GM18873 (cell line): ENCODE results near the gene SLAMF9.

Source experiments
- ATAC-seq: cut with Tn5 transposase; IDR thresholded peaks from one replicate; pipeline ENCODE4 v1.9.1; 2021; ENCODE audit warnings: mild to moderate bottlenecking, moderate library complexity, moderate number of reproducible peaks; ENCODE audit not compliant: unreplicated experiment, low FRiP score

The SLAMF9 gene

GRCh38 chr1:159977364-159978106 is 23.5 kb upstream of the SLAMF9 start:
- no peak for ATAC-seq

GRCh38 chr1:159974350-159974965 is 20.4 kb upstream of the SLAMF9 start:
- no peak for ATAC-seq

- ATAC-seq, result no peak
Measured at GRCh38 chr1:159973350-159973940, 19.4 kb upstream of the SLAMF9 start.

- no peak for ATAC-seq
Measured at GRCh38 chr1:159972443-159973205, 18.6 kb upstream of the SLAMF9 start.

- no peak for ATAC-seq
Measured at GRCh38 chr1:159970932-159971342, 16.9 kb upstream of the SLAMF9 start.

GRCh38 chr1:159968901-159969300 is 14.9 kb upstream of the SLAMF9 start:
- ATAC-seq, result no peak

GRCh38 chr1:159965263-159965662 is 11.2 kb upstream of the SLAMF9 start:
- no peak for ATAC-seq

- ATAC-seq, result no peak
Measured at GRCh38 chr1:159964144-159964543, 10.1 kb upstream of the SLAMF9 start.

GRCh38 chr1:159962176-159962575 is 8.1 kb upstream of the SLAMF9 start:
- ATAC-seq, result no peak

GRCh38 chr1:159961636-159962035 is 7.6 kb upstream of the SLAMF9 start:
- ATAC-seq, result no peak

GRCh38 chr1:159960721-159961381 is 6.8 kb upstream of the SLAMF9 start:
- ATAC-seq, result no peak

- no peak for ATAC-seq
Measured at GRCh38 chr1:159959451-159959850, 5.4 kb upstream of the SLAMF9 start.

GRCh38 chr1:159958719-159959380 is 4.8 kb upstream of the SLAMF9 start:
- no peak for ATAC-seq

- no peak for ATAC-seq
Measured at GRCh38 chr1:159957824-159958268, 3.8 kb upstream of the SLAMF9 start.

GRCh38 chr1:159955456-159955855 is 1.4 kb upstream of the SLAMF9 start:
- no peak for ATAC-seq

- ATAC-seq, result no peak
Measured at GRCh38 chr1:159952932-159953331, 1.1 kb downstream of the SLAMF9 start.

GRCh38 chr1:159951551-159951950 is 2.5 kb downstream of the SLAMF9 start:
- no peak for ATAC-seq

GRCh38 chr1:159951016-159951415 is 3.0 kb downstream of the SLAMF9 start:
- ATAC-seq, result no peak

- ATAC-seq, result no peak
Measured at GRCh38 chr1:159949981-159950381, 4.1 kb downstream of the SLAMF9 start.

GRCh38 chr1:159949123-159949522 is 4.9 kb downstream of the SLAMF9 start:
- no peak for ATAC-seq
